SJCRH30 (cell line): ENCODE measurements around the gene DDX42. TPM values are rescaled to one million over a fixed set of nuclear protein-coding genes. Genes with fewer than 3 reads are reported as not detected.

Experiments
- DNase-seq, 2 experiments: peaks; one replicate each; pipeline ENCODE4 v3.0.0-alpha.2; 2015 to 2020
- H3K27ac ChIP-seq: fragments of 250-450 bp; sonication (Bioruptor Pico); 2 replicates; pipeline ENCODE4 v1.5.1; 2020; ENCODE audit warnings: mild to moderate bottlenecking, moderate library complexity
- H3K27me3 ChIP-seq: fragments of 250-450 bp; sonication (Bioruptor Pico); 2 replicates; pipeline ENCODE4 v1.5.1; 2020; ENCODE audit warnings: mild to moderate bottlenecking, moderate library complexity
- H3K36me3 ChIP-seq: fragments of 250-450 bp; sonication (Bioruptor Pico); 2 replicates; pipeline ENCODE4 v1.5.1; 2020; ENCODE audit warnings: mild to moderate bottlenecking, moderate library complexity
- H3K4me1 ChIP-seq: fragments of 250-450 bp; sonication (Bioruptor Pico); 2 replicates; pipeline ENCODE4 v1.5.1; 2020; ENCODE audit warnings: mild to moderate bottlenecking, moderate library complexity
- H3K4me3 ChIP-seq: fragments of 250-450 bp; sonication (Bioruptor Pico); 2 replicates; pipeline ENCODE4 v1.5.1; 2020; ENCODE audit warnings: mild to moderate bottlenecking, moderate library complexity
- H3K9me3 ChIP-seq: fragments of 250-450 bp; sonication (Bioruptor Pico); replicated peaks from 2 replicates; pipeline ENCODE4 v1.5.1; 2020; ENCODE audit warnings: mild to moderate bottlenecking, moderate library complexity
- total RNA-seq: library from RNA; depleted of rRNA; stranded (reverse); fragments of >200 nt; shearing (Covaris generic); gene quantifications from 2 replicates; pipeline ENCODE4 v1.2.3, GENCODE V29; 2014; rRNA removed

The DDX42 gene, protein sequence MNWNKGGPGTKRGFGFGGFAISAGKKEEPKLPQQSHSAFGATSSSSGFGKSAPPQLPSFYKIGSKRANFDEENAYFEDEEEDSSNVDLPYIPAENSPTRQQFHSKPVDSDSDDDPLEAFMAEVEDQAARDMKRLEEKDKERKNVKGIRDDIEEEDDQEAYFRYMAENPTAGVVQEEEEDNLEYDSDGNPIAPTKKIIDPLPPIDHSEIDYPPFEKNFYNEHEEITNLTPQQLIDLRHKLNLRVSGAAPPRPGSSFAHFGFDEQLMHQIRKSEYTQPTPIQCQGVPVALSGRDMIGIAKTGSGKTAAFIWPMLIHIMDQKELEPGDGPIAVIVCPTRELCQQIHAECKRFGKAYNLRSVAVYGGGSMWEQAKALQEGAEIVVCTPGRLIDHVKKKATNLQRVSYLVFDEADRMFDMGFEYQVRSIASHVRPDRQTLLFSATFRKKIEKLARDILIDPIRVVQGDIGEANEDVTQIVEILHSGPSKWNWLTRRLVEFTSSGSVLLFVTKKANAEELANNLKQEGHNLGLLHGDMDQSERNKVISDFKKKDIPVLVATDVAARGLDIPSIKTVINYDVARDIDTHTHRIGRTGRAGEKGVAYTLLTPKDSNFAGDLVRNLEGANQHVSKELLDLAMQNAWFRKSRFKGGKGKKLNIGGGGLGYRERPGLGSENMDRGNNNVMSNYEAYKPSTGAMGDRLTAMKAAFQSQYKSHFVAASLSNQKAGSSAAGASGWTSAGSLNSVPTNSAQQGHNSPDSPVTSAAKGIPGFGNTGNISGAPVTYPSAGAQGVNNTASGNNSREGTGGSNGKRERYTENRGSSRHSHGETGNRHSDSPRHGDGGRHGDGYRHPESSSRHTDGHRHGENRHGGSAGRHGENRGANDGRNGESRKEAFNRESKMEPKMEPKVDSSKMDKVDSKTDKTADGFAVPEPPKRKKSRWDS
- total RNA-seq, result 64.5 and 78.7 TPM in 2 replicates

DNA sequence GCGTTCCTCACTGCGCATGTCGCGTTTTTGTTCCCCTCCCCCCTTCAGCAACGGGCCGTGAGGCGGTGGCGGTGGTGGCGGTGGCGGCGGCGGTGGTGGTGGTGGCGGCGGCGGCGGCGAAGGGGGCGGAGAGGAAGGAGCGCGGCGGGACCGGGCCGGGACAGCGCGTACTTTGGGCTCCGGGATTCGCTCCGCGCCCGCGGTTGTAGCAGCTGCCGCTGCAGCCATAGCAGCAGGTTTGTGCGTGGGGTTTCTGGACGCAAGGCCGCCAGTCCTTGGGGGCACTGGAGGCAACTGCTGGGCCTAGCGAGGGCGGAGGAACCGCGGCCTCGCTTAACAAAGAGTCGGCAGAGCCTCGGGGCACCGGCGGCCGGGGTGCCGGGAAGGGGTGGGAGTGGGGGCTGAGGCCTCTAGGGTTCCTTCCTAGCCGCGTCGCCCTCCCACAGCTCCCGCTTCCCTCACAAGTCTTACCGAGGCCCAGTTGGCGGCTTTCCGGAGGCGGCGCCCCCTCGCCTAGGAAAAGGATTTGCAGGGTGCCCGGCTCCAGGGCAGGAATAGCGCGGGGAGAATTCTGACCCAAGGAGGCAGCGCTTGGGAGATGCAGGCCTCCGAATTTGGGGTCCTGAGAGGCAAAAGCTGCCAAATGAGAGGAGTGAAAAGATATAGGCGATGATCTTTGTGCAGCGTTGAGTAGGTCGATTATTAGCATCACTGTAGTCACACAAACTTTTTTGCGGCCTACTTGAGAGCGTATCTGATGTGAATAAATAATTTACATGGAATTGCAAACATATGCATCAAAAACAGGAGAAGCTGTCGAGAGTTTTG lies at the start of gene DDX42:
Gene DDX42 (plus strand): TSS at position 30 of the 828 bp plus-strand sequence. CDS start 12,880 bp downstream, outside the sequence.
- Histone ChIP-seq H3K4me3 (peak within 1 kb of the TSS; percentile 74), H3K4me1 (no peaks in the 10 kb centered on the region), H3K27me3 (no peaks in the 10 kb centered on the region), H3K36me3 (peaks cover 13% of the 10 kb centered on the region), H3K27ac (peak within 1 kb of the TSS; percentile 96), H3K9me3 (no peaks in the 10 kb centered on the region)
- DNase-seq, result peak; percentile 54 to 63

DNA sequence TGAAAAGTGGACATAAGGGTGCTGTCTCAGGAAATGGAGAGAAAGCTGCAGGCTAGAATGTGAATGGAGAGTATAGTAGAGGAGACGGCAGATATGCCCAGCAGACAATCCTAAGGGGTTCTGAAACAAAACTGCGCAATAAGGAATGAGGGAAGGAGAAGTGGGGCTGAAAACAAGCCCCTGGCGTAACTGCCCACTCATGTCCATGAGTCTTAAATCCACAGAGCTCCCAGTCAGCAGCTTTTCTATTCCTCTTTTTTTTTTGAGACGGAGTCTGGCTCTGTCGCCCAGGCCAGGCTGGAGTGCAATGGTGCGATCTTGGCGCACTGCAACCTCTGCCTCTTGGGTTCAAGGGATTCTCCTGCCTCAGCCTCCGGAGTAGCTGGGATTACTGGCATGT lies 38.3 kb upstream of the DDX42 start:
- no peak for DNase-seq
- H3K9me3 ChIP-seq, result no peaks in the 10 kb centered on the region
- H3K27me3 ChIP-seq, result no peaks in the 10 kb centered on the region
- no peak overlapping the region for H3K4me3 ChIP-seq
- H3K36me3 ChIP-seq, result no peaks in the 10 kb centered on the region
- H3K4me1 ChIP-seq, result no peaks in the 10 kb centered on the region
- no peak overlapping the region for H3K27ac ChIP-seq

DNA sequence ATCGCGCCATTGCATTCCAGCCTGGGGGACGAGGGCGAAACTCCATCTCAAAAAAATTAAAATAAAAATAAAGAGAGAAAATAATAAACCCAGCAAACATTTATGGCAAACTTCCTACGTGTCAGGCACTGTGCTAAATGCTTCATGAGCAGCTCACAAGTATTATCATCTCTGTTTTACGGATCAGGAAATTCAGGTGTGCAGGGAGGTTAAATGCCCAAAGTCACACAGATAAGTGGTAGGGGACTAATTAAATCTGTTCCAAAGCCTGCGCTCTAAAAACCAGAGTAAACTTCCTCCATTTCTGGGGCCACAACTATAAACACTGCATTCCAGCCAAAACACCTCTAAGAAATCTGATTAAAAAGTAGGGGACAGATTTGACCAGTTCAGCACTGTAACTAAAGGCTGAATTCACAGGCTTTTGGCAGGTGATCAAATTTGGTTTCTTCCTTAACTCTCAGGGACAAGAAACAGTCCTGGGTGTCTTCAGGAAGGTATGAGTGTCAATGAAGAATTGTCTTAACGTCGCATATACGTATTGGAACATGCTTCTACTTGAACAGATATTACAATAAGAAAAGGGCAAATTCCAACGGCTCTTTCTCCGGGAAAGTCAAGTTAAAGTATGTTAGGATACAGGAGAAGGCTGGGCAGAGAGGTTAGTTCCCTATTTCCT lies 33.4 kb upstream of the DDX42 start:
- peaks cover under 1% of the 10 kb centered on the region; the same call in 1 of the 2 replicates for H3K36me3 ChIP-seq
- H3K4me3 ChIP-seq, result peak overlapping the region; percentile 82
- no peaks in the 10 kb centered on the region for H3K4me1 ChIP-seq
- H3K9me3 ChIP-seq, result no peaks in the 10 kb centered on the region
- DNase-seq, result no peak
- H3K27me3 ChIP-seq, result no peaks in the 10 kb centered on the region
- H3K27ac ChIP-seq, result peak overlapping the region; percentile 56

DNA sequence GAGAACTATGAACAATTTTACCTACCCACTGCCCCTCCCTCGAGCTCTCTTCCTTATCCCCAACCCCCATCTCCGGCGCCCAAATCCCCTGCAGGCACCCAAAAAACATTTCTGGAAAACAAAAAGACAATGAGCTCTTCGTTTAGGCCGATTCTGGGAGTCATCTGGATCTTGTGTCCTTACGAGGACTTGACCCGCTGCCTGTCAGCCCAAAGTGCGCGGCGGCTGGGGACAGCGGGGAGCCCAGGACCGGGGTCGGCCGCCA lies 32.9 kb upstream of the DDX42 start:
- H3K27ac ChIP-seq, result peak overlapping the region; percentile 56
- no peak for DNase-seq
- H3K4me1 ChIP-seq, result no peaks in the 10 kb centered on the region
- no peaks in the 10 kb centered on the region for H3K9me3 ChIP-seq
- H3K36me3 ChIP-seq, result peaks cover 5% of the 10 kb centered on the region
- no peaks in the 10 kb centered on the region for H3K27me3 ChIP-seq
- peak overlapping the region; percentile 82 for H3K4me3 ChIP-seq

DNA sequence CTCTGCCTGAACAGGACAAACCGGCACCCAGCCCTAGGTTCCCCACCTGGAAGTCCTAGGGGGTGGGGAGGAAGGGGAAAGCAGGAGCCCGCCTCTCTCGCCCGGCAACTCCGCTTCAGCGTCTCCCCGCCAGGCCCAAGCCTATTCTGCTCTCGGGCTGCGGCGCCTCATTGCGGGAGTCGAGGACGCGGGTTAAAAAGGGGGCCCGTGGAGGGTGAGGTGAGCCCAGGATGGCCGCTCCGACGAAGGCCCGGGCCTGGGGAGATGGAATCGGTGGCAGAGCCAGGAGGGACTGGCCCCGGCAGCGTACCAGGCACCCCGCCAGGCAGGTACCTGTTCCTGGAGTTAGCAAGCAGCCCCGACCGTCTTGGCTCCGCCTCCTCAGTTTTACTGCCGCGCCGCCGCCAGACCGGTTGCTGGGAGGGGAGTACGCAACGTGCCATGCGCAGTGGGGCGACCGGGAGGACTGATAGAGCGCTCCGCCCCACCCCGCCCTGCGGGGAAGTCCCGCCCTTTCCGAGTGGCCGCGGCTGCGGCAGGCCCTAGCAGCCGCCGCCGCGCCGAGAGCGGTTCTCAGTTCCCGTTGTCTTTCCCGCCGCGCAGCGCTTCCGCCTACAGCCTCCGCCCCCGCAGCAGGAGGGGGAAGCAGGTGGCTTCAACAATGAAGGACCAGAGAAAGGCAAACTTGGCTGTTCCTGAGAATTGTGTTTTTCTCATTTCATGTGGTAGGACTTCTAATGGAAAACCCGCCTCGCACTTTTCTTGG lies 32.4 kb upstream of the DDX42 start, which contains the start of gene STRADA:
Gene STRADA (minus strand): TSS at position 392 of the 766 bp plus-strand sequence. CDS start 13,430 bp downstream, outside the sequence.
- H3K9me3 ChIP-seq, result no peaks in the 10 kb centered on the region
- no peaks in the 10 kb centered on the region for H3K27me3 ChIP-seq
- H3K4me3 ChIP-seq, result peak within 1 kb of the TSS; percentile 82
- H3K4me1 ChIP-seq, result no peaks in the 10 kb centered on the region
- DNase-seq, result peak; percentile 96 to 97
- peaks cover 10% of the 10 kb centered on the region for H3K36me3 ChIP-seq
- peak within 1 kb of the TSS; percentile 56 for H3K27ac ChIP-seq

DNA sequence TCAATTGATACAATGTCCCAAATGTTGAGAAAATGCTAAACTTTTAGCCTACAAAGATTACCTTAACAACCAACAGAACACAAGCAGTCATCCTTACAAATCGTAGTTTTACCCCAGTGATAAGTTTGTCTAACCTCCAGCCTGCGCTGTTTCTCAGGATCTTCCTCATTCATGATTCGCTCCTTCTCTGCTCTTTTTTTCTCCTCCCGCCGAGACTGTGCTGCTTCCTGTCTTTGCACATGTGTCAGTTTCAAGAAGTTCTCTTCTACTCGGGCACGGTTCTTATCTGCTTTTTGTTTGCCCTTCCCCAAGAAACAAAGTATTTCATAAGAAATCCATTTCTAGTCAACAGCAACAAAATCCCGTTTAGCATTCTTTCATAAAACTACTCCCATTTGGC lies 22.2 kb upstream of the DDX42 start:
- no peaks in the 10 kb centered on the region for H3K4me1 ChIP-seq
- H3K27me3 ChIP-seq, result no peaks in the 10 kb centered on the region
- no peaks in the 10 kb centered on the region for H3K9me3 ChIP-seq
- H3K27ac ChIP-seq, result no peak overlapping the region
- H3K4me3 ChIP-seq, result no peak overlapping the region
- peaks cover 64% of the 10 kb centered on the region for H3K36me3 ChIP-seq
- no peak for DNase-seq

DNA sequence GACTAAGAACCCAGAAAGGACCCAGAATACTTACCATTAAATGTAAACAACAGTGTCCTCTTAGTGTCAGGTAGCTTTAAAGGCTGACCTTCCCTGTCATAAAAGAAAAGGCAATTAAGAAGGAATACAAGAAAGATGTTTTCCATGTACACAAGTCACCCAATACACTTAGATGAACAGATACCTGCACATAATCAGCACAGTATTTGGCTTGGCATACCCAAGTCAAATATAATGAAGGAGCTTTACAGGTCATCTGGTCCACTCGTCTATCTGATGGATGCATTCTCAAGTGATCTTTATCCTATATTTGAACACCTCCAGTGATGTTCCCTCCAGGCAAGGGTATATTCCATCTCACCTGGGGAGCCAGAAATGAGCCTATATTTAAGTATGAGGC lies 21.3 kb upstream of the DDX42 start:
- Histone ChIP-seq H3K36me3 (peaks cover 64% of the 10 kb centered on the region), H3K4me3 (no peak overlapping the region), H3K27ac (no peak overlapping the region), H3K4me1 (no peaks in the 10 kb centered on the region), H3K9me3 (no peaks in the 10 kb centered on the region), H3K27me3 (no peaks in the 10 kb centered on the region)
- DNase-seq, result no peak

DNA sequence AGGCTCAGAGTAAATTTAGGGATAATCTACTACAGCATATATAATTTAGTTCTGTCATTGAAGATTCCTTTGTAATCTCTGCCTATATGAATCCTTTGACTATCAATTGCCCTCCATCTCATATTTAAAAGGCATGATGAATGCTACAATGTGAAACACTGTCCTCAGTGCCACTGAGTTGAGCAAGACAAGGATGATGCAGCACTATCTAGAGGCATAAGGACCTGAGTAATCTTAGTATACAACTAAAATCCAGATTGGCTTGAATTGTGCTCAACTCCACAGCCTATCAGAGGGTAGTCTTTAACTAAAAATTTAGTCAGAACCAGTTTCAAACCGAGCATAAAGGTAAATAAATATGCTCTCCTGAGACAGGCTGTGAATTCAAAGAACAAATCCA lies 20.8 kb upstream of the DDX42 start:
- no peak for DNase-seq
- no peaks in the 10 kb centered on the region for H3K4me1 ChIP-seq
- H3K9me3 ChIP-seq, result no peaks in the 10 kb centered on the region
- H3K4me3 ChIP-seq, result no peak overlapping the region
- H3K27ac ChIP-seq, result no peak overlapping the region
- peaks cover 65% of the 10 kb centered on the region for H3K36me3 ChIP-seq
- H3K27me3 ChIP-seq, result no peaks in the 10 kb centered on the region

DNA sequence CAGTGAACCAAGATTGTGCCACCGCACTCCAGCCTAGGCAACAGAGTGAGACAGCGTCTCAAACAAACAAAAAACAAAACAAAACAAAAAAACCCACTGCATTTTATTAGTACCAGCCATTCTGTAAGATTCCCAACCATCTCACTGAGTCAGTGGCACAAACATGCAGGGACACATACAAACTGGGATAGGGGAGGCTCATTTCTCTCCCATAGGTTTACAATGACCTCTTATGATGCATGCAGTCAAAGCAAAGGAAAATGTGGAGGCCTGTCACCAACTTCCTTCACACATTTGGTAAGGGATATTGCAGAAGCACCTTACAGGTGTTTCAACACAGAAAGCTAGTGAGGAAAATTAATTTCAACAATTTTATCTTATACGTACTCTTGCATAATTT lies 19.9 kb upstream of the DDX42 start:
- no peak for DNase-seq
- Histone ChIP-seq H3K4me3 (no peak overlapping the region), H3K4me1 (no peaks in the 10 kb centered on the region), H3K36me3 (peaks cover 69% of the 10 kb centered on the region), H3K27me3 (no peaks in the 10 kb centered on the region), H3K27ac (no peak overlapping the region), H3K9me3 (no peaks in the 10 kb centered on the region)

DNA sequence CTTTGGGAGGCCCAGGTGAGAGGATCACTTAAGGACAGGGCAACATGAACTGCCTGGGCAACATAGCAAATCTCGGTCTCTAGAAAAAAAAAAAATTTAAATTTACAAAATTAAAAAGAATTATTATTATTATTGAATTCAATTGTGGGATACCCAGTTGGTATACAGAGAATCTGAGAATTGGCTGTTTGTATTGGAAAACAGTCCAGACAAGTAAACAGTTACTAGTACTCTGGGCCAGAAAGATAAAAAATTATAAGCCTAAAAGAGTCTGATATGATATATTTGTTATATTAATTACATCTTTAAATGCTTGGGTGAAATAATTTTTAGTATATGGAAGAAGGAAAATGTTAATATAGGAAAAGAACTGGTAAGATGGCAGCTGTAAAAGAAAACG lies 15.5 kb upstream of the DDX42 start:
- Histone ChIP-seq H3K36me3 (peaks cover 64% of the 10 kb centered on the region), H3K4me3 (no peak overlapping the region), H3K9me3 (no peaks in the 10 kb centered on the region), H3K27me3 (no peaks in the 10 kb centered on the region), H3K27ac (no peak overlapping the region), H3K4me1 (no peaks in the 10 kb centered on the region)
- DNase-seq, result no peak

DNA sequence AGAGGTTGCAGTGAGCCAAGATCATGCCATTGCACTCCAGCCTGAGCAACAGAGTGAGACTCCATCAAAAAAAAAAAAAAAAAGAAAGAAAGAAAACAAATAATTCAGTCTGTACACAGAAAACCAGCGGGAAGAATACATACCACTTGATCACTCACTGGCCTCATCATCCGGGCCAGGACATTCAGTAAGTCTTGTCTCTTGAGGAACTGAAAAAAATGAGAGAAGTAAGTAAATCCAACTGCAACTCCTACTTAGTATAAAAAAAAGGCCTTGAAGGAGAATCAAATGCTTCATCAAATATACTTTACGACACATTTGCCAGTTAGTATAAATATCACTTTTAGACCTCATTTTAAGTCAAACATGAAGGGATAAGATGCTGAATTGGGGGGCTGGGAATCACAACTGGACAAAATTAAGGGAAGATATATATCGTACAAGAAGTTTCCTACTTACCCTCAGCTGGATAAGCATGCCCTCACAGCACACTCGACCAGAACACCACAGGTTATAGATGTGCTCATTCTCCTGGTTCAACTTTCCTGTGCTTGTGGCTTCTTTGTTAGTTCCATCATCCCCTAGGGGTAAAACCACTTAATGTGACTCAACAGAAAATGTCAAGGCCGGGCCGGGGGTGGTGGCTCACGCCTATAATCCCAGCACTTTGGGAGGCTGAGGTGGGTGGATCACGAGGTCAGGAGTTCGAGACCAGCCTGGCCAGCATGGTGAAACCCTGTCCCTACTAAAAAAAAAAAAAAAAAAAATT lies 13.0 kb upstream of the DDX42 start:
- H3K9me3 ChIP-seq, result no peaks in the 10 kb centered on the region
- H3K36me3 ChIP-seq, result peaks cover 58% of the 10 kb centered on the region
- DNase-seq, result no peak
- H3K27ac ChIP-seq, result no peak overlapping the region
- no peak overlapping the region for H3K4me3 ChIP-seq
- no peaks in the 10 kb centered on the region for H3K27me3 ChIP-seq
- H3K4me1 ChIP-seq, result no peaks in the 10 kb centered on the region

DNA sequence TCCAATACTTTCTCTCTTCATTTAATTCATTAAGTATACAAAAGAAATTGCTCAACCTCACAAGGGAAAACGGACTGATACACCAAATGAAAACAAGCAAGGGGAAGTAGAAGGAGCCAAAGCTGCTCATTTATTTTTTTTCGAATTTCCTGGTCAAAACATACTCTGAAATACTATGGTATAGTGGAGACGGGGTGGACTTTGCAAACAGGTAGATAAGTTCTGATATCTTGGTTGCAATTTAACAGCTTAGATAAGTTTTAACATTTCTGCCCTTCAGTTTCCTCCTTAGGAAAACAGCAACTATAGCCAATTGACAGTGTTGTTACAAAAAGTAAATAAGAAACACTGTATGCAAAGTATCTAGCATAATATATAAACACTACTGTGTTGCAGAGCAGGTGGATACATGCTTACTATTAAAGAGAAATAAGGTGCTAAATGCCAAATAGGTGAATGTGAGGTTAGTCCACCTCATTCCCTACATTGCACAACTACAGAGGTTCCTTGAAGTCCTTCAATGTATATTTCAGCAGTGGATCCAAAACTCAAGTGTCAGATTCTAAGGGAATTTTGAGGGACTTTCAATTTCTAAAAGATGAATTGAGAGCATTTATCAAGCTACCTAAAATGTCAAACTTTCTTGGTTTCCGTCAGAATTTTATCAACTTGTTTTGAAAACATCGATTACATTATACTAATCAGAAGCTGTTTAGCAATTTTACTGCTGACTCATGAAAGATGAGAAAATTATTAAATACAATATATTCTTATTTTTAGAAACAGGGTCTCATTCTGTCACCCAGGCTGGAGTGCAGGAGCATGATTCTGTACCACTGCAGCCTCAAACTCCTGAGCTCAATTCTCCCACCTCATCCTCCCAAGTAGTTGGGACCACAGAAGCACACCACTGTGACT lies 11.6 kb upstream of the DDX42 start:
- Histone ChIP-seq H3K36me3 (peaks cover 54% of the 10 kb centered on the region), H3K4me1 (no peaks in the 10 kb centered on the region), H3K9me3 (no peaks in the 10 kb centered on the region), H3K27me3 (no peaks in the 10 kb centered on the region), H3K4me3 (no peak overlapping the region), H3K27ac (no peak overlapping the region)
- no peak for DNase-seq
